Kidney (tissue), 14 donors: Measurements from ENCODE around the gene APLP2. TPM values are rescaled to one million over a fixed set of nuclear protein-coding genes. Genes with fewer than 3 reads are reported as not detected.

Experiments used
- DNase-seq, 5 donors: peaks; one replicate each; pipeline ENCODE4 v3.0.0-alpha.2; 2013 to 2020
- FAIRE-seq: peaks from 2 replicates; lab custom pipeline; 2012; peaks lifted over from hg19 to GRCh38; lab: Jason Lieb, UNC
- H3K27ac ChIP-seq, 2 donors: one replicate each; pipeline ENCODE4 v1.7.0; 2013; ENCODE audit warnings: low read depth in 2 of 2, low read length in 2 of 2, inconsistent platforms in 1 of 2
- H3K27me3 ChIP-seq: one replicate; pipeline ENCODE4 v1.7.1; 2013; ENCODE audit warnings: low read length, inconsistent platforms; ENCODE audit not compliant: control insufficient read depth, insufficient read depth
- H3K36me3 ChIP-seq, 3 donors: one replicate each; pipeline versions ENCODE4 v1.7.0 to v1.7.1; 2013; ENCODE audit warnings: low read length in 3 of 3, control low read depth in 1 of 3, inconsistent platforms in 1 of 3; ENCODE audit not compliant: insufficient read depth in 3 of 3, control insufficient read depth in 2 of 3
- H3K4me1 ChIP-seq, 3 donors: one replicate each; pipeline versions ENCODE4 v1.7.0 to v1.7.1; 2013; ENCODE audit warnings: low read length in 3 of 3, inconsistent platforms in 1 of 3, low read depth in 1 of 3; ENCODE audit not compliant: control insufficient read depth in 2 of 3, insufficient read depth in 2 of 3
- H3K4me3 ChIP-seq, 3 donors: one replicate each; pipeline versions ENCODE4 v1.7.0 to v1.8.1; 2013; ENCODE audit warnings: low read length in 3 of 3, control low read depth in 1 of 3, inconsistent platforms in 1 of 3
- H3K9ac ChIP-seq, 3 donors: one replicate each; pipeline versions ENCODE4 v1.7.0 to v1.7.1; 2013; ENCODE audit warnings: low read length in 3 of 3, control low read depth in 1 of 3, inconsistent platforms in 1 of 3
- H3K9me3 ChIP-seq, 3 donors: one replicate each; pipeline versions ENCODE4 v1.7.0 to v1.7.1; 2013; ENCODE audit warnings: low read length in 3 of 3, control low read depth in 1 of 3, inconsistent platforms in 1 of 3; ENCODE audit not compliant: control insufficient read depth in 2 of 3, insufficient read depth in 1 of 3
- CTCF ChIP-seq: IDR thresholded peaks from 3 replicates; pipeline ENCODE4 v1.5.1; 2012; ENCODE audit warnings: mild to moderate bottlenecking, moderate library complexity, borderline replicate concordance; ENCODE audit not compliant: insufficient read depth; ENCODE audit errors: extremely low read depth
- intact Hi-C: fragments of 100-400 bp; cut with DNase I; formaldehyde crosslinking; loops from one replicate; pipeline ENCODE4 v1.11.1; 2022
- polyA plus RNA-seq: library from polyadenylated mRNA; stranded (reverse); fragments of 350-450 nt; fragmentation: Illumina TruSeq; extraction: RNeasy Lipid Tissue Mini Kit (QIAGEN cat#74804); gene quantifications from one replicate; pipeline ENCODE4 v1.2.3, GENCODE V29; 2014; ENCODE audit warnings: low read depth, low replicate concordance; ENCODE audit not compliant: insufficient read depth
- total RNA-seq: library from RNA; stranded (reverse); fragmentation: NEBNext Ultra II Directional; extraction: Animal tissue kit (Norgen Biotek cat#: 25700); gene quantifications from one replicate; pipeline ENCODE4 v1.2.1, GENCODE V29; 2021
- donor health status: control.
- donor health status: control.
- donor health status: control.
- donor health status: control.
- donor health status: control.
- donor health status: DM: yes; HTN: yes; CAD: no.
- donor health status: Normal renal cell carcinoma (clear cell type).

Gene APLP2
- total and polyA plus RNA-seq, 2 donors from 2014 or later: 338 to 502 TPM

GRCh38 chr11:130178441-130179339, 109.0 kb downstream of the APLP2 start:
- Histone ChIP-seq H3K9ac (peak overlapping the region in 1 of 3 donors; percentile 76), H3K4me3 (no peak overlapping the region), H3K9me3 (peaks cover 0 to 7% (median 0%) of the 10 kb centered on the region in 3 donors), H3K36me3 (no peaks in the 10 kb centered on the region), H3K27me3 (no peaks in the 10 kb centered on the region), H3K27ac (peak overlapping the region; percentile 93), H3K4me1 (peaks cover 0 to 42% (median 34%) of the 10 kb centered on the region in 3 donors)
- intact Hi-C loops: no loop called here
- no peak for TF ChIP-seq CTCF
- peak in 2 of 5 donors; percentile 23 to 82 for DNase-seq
- FAIRE-seq: no peak

DNA sequence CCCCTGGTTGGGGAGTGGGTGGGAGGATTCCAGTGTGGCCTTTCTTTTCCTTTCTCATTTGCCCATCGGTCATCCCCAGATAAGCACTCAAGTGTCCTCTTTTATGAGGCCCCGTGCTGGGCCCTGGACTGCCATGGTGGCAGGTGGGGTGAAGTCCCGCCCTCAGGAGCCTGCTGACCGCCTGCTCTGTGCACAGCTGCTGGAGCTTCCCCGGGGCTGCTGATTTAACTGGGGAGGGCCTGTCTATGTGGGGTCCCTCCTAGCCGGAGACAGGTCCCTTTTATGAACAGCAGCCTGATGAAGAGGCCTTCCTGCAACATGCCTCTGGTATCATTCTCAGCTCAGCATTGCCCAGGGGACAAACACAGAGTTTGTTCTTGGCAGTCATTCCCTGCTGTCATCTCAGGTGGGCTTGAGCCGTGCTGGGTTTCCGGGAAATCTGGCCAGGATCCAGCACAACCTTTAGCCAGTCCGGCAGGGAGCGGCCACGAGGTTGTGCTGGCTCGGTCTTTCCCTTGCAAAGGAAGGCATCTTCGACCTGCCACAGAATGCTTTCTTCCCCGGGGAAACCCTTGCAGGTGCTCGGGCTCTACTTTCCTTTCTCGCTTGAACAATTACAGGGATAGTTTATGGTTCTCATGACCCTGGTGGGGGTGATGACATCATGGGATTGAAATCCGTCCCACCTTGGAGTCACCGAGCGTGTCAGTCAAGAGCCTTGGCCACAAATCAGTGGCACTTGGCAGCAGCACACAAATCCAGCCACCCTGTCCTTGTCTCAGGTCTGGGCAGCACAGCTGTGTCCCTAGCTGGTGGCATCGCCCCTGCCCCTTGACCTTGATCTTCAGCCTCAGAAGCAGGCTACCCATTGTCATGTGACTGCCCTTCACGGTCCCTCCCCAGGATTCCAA, 110.0 kb downstream of the APLP2 start:
- intact Hi-C loops: no loop called here
- Histone ChIP-seq H3K27me3 (no peaks in the 10 kb centered on the region), H3K9me3 (peaks cover 0 to 4% (median 0%) of the 10 kb centered on the region in 3 donors), H3K36me3 (no peaks in the 10 kb centered on the region), H3K4me1 (peaks cover 0 to 42% (median 34%) of the 10 kb centered on the region in 3 donors), H3K27ac (peak overlapping the region; percentile 93), H3K4me3 (no peak overlapping the region), H3K9ac (peak overlapping the region in 1 of 3 donors; percentile 76)
- no peak for TF ChIP-seq CTCF
- FAIRE-seq (no peak), DNase-seq (peak; percentile 78 to 88 (median 86))

- Histone ChIP-seq H3K27ac (peak overlapping the region; percentile 93), H3K4me3 (no peak overlapping the region)
- no peak for FAIRE-seq
Measured at GRCh38 chr11:130180491-130180890, 110.8 kb downstream of the APLP2 start.

More at GRCh38 chr11:130180491-130180890, 110.8 kb downstream of the APLP2 start:
- peak overlapping the region in 1 of 3 donors; percentile 76 for H3K9ac ChIP-seq
- peaks cover 0 to 42% (median 34%) of the 10 kb centered on the region in 3 donors for H3K4me1 ChIP-seq
- TF ChIP-seq CTCF: no peak
- H3K27me3 ChIP-seq: no peaks in the 10 kb centered on the region
- intact Hi-C loops: no loop called here
- no peaks in the 10 kb centered on the region for H3K36me3 ChIP-seq
- DNase-seq: peak in 2 of 5 donors; percentile 41 to 63
- H3K9me3 ChIP-seq: no peaks in the 10 kb centered on the region
